ENCODE measurements around the gene SP6. TPM values are rescaled to one million over a fixed set of nuclear protein-coding genes. Genes with fewer than 3 reads are reported as not detected.

SP6 gene
- total and polyA plus RNA-seq, 2 of the 4 experiments (the other 2 are of a cell fraction), result under 0.01 to 0.31 TPM

GRCh38 chr17:47847341-47848197 lies 3.4 kb downstream of the SP6 start (continued):
- no peak for TF ChIP-seq ELK1 (IDR thresholded peaks at IDR 0.05; ENCODE audit: borderline replicate concordance, low read depth, low read length)

- Histone ChIP-seq H3K9me3 (ENCODE audit: control insufficient read depth, insufficient read depth, low read length) (no peaks in the 10 kb centered on the region), H4K5ac (ENCODE audit: low read depth, low read length) (no peak overlapping the region), H3K4me2 (ENCODE audit: low read depth, low read length) (no peak overlapping the region), H3K18ac (ENCODE audit: low read depth, low read length) (no peak overlapping the region), H3K56ac (ENCODE audit: extremely low read depth, insufficient read depth, low read length) (no peak overlapping the region), H2AFZ (replicated peaks; ENCODE audit: low read length, poor library complexity) (peak overlapping the region; percentile 46), H2AK5ac (ENCODE audit: low read depth, low read length) (no peak overlapping the region), H3K9me1 (ENCODE audit: insufficient read depth, low read length) (no peaks in the 10 kb centered on the region), H4K91ac (ENCODE audit: insufficient read depth, low read depth, low read length) (no peak overlapping the region), H3K4me3 (ENCODE audit: insufficient read depth, low read depth, low read length) (no peak overlapping the region), H4K8ac (ENCODE audit: low read depth in 2 of 2, low read length in 2 of 2) (no peak overlapping the region), H3K9ac (ENCODE audit: low read depth, low read length) (no peak overlapping the region), H3K4me1 (ENCODE audit: control insufficient read depth, insufficient read depth, low read length) (no peaks in the 10 kb centered on the region), H2AK9ac (replicated peaks; ENCODE audit: low read depth, low read length, poor library complexity) (peak overlapping the region; percentile 73), H2BK20ac (ENCODE audit: low read depth, low read length) (no peak overlapping the region), H3K14ac (replicated peaks; ENCODE audit: low read depth, low read length) (no peak overlapping the region), H2BK15ac (ENCODE audit: low read depth, low read length) (no peak overlapping the region), H3K79me1 (ENCODE audit: low read depth in 1 of 2, low read length in 2 of 2) (no peaks in the 10 kb centered on the region), H3K36me3 (ENCODE audit: control insufficient read depth, insufficient read depth, low read length) (no peaks in the 10 kb centered on the region), H3K27ac (ENCODE audit: insufficient read depth, low read length) (no peak overlapping the region), H3K23ac (ENCODE audit: low read depth, low read length) (no peak overlapping the region), H3K27me3 (ENCODE audit: control insufficient read depth, insufficient read depth, low read length) (peaks cover 60% of the 10 kb centered on the region), H2BK120ac (ENCODE audit: low read depth, low read length) (no peak overlapping the region), H4K20me1 (ENCODE audit: insufficient read depth, low read length) (no peaks in the 10 kb centered on the region), H2BK5ac (ENCODE audit: low read depth, low read length, poor library complexity, severe bottlenecking) (no peak overlapping the region), H3K4ac (ENCODE audit: low read depth, low read length) (no peak overlapping the region)
- ChIA-PET CTCF (interaction anchor here (0.7 to 1.2 kb wide), 3 partner anchors 38 to 44 kb away, joined by 3 read pairs; no protein-coding TSS in a partner anchor), POLR2A (ENCODE audit: unreplicated experiment) (no interaction called here)
- in situ Hi-C loops (cut with MboI; ENCODE audit: low sequenced_read_pairs), result no loop called here
- DNase-seq, result no peak
- no TSS peak for BruUV-seq (replicated peaks)
- intact Hi-C loops (cut with micrococcal nuclease), result no loop called here
- ATAC-seq (ENCODE audit: low read depth), result no peak
- dilution Hi-C loops (cut with HindIII; ENCODE audit: low sequenced_read_pairs, unreplicated experiment), result no loop called here
- 4% methylated on average over 5 of the region's 31 CpGs; no CpG with 5 or more reads in 1 of the 2 experiments for WGBS, 2 experiments (ENCODE audit: extremely low coverage in 2 of 2, insufficient read length in 1 of 2)
- TF ChIP-seq RCOR1 (IDR thresholded peaks at IDR 0.05; ENCODE audit: insufficient replicate concordance, low read length) (no peak), MAZ (IDR thresholded peaks at IDR 0.05; ENCODE audit: borderline replicate concordance, low read depth, low read length) (no peak), POLR2A (IDR thresholded peaks at IDR 0.05; ENCODE audit: low read depth, low read length) (no peak), SMC3 (IDR thresholded peaks at IDR 0.05; ENCODE audit: low read depth, low read length) (no peak), MAFK (IDR thresholded peaks at IDR 0.05; ENCODE audit: low read depth, low read length) (no peak), RFX5 (IDR thresholded peaks at IDR 0.05; ENCODE audit: low read depth, low read length) (no peak), MXI1 (IDR thresholded peaks at IDR 0.05; ENCODE audit: borderline replicate concordance, low read depth, low read length) (no peak), RAD21 (IDR thresholded peaks at IDR 0.05; ENCODE audit: low read length) (no peak), BHLHE40 (IDR thresholded peaks at IDR 0.05; ENCODE audit: low read depth, low read length) (no peak), ELK1 (IDR thresholded peaks at IDR 0.05; ENCODE audit: borderline replicate concordance, low read depth, low read length) (no peak), CEBPB (IDR thresholded peaks at IDR 0.05; ENCODE audit: low read depth, low read length) (no peak), USF2 (IDR thresholded peaks at IDR 0.05; ENCODE audit: low read depth, low read length) (no peak)
Measured at GRCh38 chr17:47846716-47847340, 4.1 kb downstream of the SP6 start.
